Esophagus muscularis mucosa (tissue), 4 donors: ENCODE data around the gene CITED2.

Experiments used
- CTCF ChIP-seq, 3 experiments: fragments of 200-600 bp in 2 of 3; fragments of 450-650 bp in 1 of 3; sonication (generic) in 2 of 3; IDR thresholded peaks; one replicate each; pipeline ENCODE4 v1.5.1; 2017 to 2019; ENCODE audit warnings: antibody characterized with exemption in 3 of 3, mild to moderate bottlenecking in 2 of 3, moderate library complexity in 1 of 3
- EP300 ChIP-seq: sonication (generic); formaldehyde crosslinking; IDR thresholded peaks from one replicate; pipeline ENCODE4 v1.6.1; 2017; ENCODE audit warnings: antibody characterized with exemption
- POLR2AphosphoS5 ChIP-seq, 2 donors: sonication (generic); formaldehyde crosslinking; IDR thresholded peaks; one replicate each; pipeline ENCODE4 v1.6.1; 2017; ENCODE audit warnings: antibody characterized with exemption in 2 of 2

- TF ChIP-seq CTCF (IDR thresholded peaks at IDR 0.05) (no peak), POLR2AphosphoS5 (IDR thresholded peaks at IDR 0.05) (no peak), EP300 (no peak)
Observed at GRCh38 chr6:139394027-139394649, 19.7 kb upstream of the CITED2 start.
